HEK293 (cell line): ENCODE results near the gene NCOA3.
A peak's percentile ranks its signal among the peaks of the same experiment; 100 is the strongest.

Source experiments
- CTCF ChIA-PET: fragments of 350-600 bp; formaldehyde crosslinking; extraction: SDS; loops from one replicate; lab custom pipeline; 2021; ENCODE audit warnings: antibody characterized with exemption; lab: Yijun Ruan, JAX
- POLR2A ChIA-PET: fragments of 300-600 bp; formaldehyde crosslinking; extraction: SDS; loops from one replicate; lab custom pipeline; 2020; ENCODE audit warnings: antibody characterized with exemption, inconsistent platforms; lab: Yijun Ruan, JAX
- H3K27ac ChIP-seq: fragments of 200-500 bp; sonication (Bioruptor generic); 2 replicates; pipeline ENCODE4 v1.5.1; 2014; ENCODE audit warnings: low read depth, low read length, control low read depth, inconsistent platforms; ENCODE audit errors: extremely low read depth
- H3K36me3 ChIP-seq, 2 experiments: fragments of 200-500 bp in 1 of 2; sonication (Bioruptor generic) in 1 of 2; 1 replicate in 1 of 2; 2 replicates in 1 of 2; pipeline ENCODE4 v1.5.1; 2014 to 2017; ENCODE audit warnings: inconsistent platforms in 2 of 2, low read length in 2 of 2; ENCODE audit not compliant: control insufficient read depth in 2 of 2, insufficient read depth in 1 of 2
- H3K4me1 ChIP-seq: fragments of 200-500 bp; sonication (Bioruptor generic); 2 replicates; pipeline ENCODE4 v1.5.1; 2014; ENCODE audit warnings: mild to moderate bottlenecking, low read length, inconsistent platforms; ENCODE audit not compliant: control insufficient read depth, insufficient read depth
- H3K4me3 ChIP-seq: 2 replicates; pipeline ENCODE4 v1.5.1; 2011; ENCODE audit warnings: low read depth, mild to moderate bottlenecking, control low read depth, low read length, moderate library complexity
- H3K9me3 ChIP-seq: fragments of 200-500 bp; sonication (Bioruptor generic); 2 replicates; pipeline ENCODE4 v1.5.1; 2014; ENCODE audit warnings: low read depth, low read length, inconsistent platforms; ENCODE audit not compliant: control insufficient read depth, insufficient read depth
- KLF1 ChIP-seq: fragments of 450-650 bp; formaldehyde crosslinking; IDR thresholded peaks from 2 replicates; pipeline ENCODE4 v1.5.1; 2016; ENCODE audit warnings: missing biosample characterization, missing genetic modification characterization
- SCRT1 ChIP-seq: fragments of 450-650 bp; formaldehyde crosslinking; IDR thresholded peaks from 2 replicates; pipeline ENCODE4 v1.5.1; 2016; ENCODE audit warnings: missing biosample characterization, missing genetic modification characterization, borderline replicate concordance
- SCRT2 ChIP-seq: fragments of 450-650 bp; formaldehyde crosslinking; IDR thresholded peaks from 2 replicates; pipeline ENCODE4 v1.5.1; 2016; ENCODE audit warnings: missing biosample characterization, missing genetic modification characterization
- ZFP37 ChIP-seq: fragments of 450-650 bp; formaldehyde crosslinking; IDR thresholded peaks from 2 replicates; pipeline ENCODE4 v1.5.1; 2016; ENCODE audit warnings: missing biosample characterization, missing genetic modification characterization
- ZNF146 ChIP-seq: fragments of 450-650 bp; formaldehyde crosslinking; IDR thresholded peaks from 2 replicates; pipeline ENCODE4 v1.5.1; 2016; ENCODE audit warnings: missing biosample characterization, missing genetic modification characterization
- ZNF341 ChIP-seq: fragments of 450-650 bp; formaldehyde crosslinking; IDR thresholded peaks from 2 replicates; pipeline ENCODE4; 2016; ENCODE audit warnings: low read depth, missing biosample characterization, missing genetic modification characterization
- ZNF423 ChIP-seq: fragments of 450-650 bp; formaldehyde crosslinking; IDR thresholded peaks from 2 replicates; pipeline ENCODE4 v1.5.1; 2016; ENCODE audit warnings: missing biosample characterization, missing genetic modification characterization
- ZNF426 ChIP-seq: fragments of 450-650 bp; formaldehyde crosslinking; IDR thresholded peaks from 2 replicates; pipeline ENCODE4 v1.5.1; 2017; ENCODE audit warnings: missing biosample characterization, missing genetic modification characterization, mild to moderate bottlenecking, inconsistent platforms, moderate library complexity
- ZNF561 ChIP-seq: fragments of 450-650 bp; IDR thresholded peaks from 2 replicates; pipeline ENCODE4 v1.5.1; 2018; ENCODE audit warnings: missing biosample characterization, missing genetic modification characterization, borderline replicate concordance
- ZNF571 ChIP-seq: fragments of 450-650 bp; formaldehyde crosslinking; IDR thresholded peaks from 2 replicates; pipeline ENCODE4 v1.5.0; 2017; ENCODE audit warnings: missing biosample characterization, missing genetic modification characterization
- ZNF600 ChIP-seq: fragments of 450-650 bp; formaldehyde crosslinking; IDR thresholded peaks from 2 replicates; pipeline ENCODE4 v1.5.1; 2016; ENCODE audit warnings: missing biosample characterization, missing genetic modification characterization
- ZNF610 ChIP-seq: fragments of 450-650 bp; formaldehyde crosslinking; IDR thresholded peaks from 2 replicates; pipeline ENCODE4 v1.5.1; 2016; ENCODE audit warnings: missing biosample characterization, missing genetic modification characterization, borderline replicate concordance
- ZNF621 ChIP-seq: fragments of 450-650 bp; formaldehyde crosslinking; IDR thresholded peaks from 2 replicates; pipeline ENCODE4 v1.5.1; 2017; ENCODE audit warnings: missing biosample characterization, missing genetic modification characterization
- ZNF654 ChIP-seq: fragments of 450-650 bp; formaldehyde crosslinking; IDR thresholded peaks from 2 replicates; pipeline ENCODE4 v1.5.1; 2016; ENCODE audit warnings: low read depth, missing biosample characterization, missing genetic modification characterization
- ZXDB ChIP-seq: fragments of 450-650 bp; formaldehyde crosslinking; IDR thresholded peaks from 2 replicates; pipeline ENCODE4 v1.5.1; 2016; ENCODE audit warnings: missing biosample characterization, missing genetic modification characterization
- TF ChIP-seq, protein P1 (sequence below): fragments of 450-650 bp; formaldehyde crosslinking; IDR thresholded peaks from 2 replicates; pipeline ENCODE4 v1.5.1; 2016; ENCODE audit warnings: missing biosample characterization, missing genetic modification characterization
- TF ChIP-seq, protein P2 (sequence below): fragments of 450-650 bp; formaldehyde crosslinking; IDR thresholded peaks from 2 replicates; pipeline ENCODE4 v1.5.1; 2016; ENCODE audit warnings: missing biosample characterization, missing genetic modification characterization, borderline replicate concordance

The NCOA3 gene

DNA sequence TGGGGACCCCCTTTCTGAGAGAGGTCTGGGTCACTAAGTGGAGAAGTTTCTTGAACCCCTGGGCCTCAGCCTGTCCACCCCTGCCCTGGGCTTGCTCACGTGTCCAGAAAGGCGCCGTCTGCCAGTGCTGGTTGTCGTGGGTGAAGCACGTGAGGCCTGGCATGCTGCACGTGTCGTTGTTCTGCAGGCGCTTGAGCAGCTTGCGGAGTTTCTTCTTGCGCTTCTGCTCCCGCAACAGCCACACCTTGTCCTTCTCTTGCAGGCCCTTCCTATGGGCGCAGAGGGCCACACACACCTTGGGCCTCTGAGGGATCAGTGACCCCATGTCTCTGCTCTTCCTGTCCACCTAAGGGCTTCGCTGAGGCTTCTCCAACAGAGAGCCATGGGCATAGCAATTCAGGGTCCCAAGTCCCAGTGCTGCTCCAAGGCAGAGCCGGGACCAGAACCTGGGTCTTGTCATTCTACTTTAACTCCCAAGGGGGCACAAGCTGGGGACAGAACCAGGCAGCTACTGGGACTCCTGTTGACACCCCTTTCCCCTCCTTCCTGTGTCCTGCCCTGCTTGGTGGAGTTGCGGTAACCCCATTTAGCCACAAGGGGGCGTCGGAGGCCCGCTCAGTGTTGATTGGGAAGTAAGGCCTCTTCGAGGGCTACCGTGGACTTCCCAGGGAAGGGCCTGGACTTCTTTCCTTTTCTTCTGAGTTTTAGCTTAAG is 161.8 kb downstream of the NCOA3 start:
- no peaks in the 10 kb centered on the region for H3K4me1 ChIP-seq
- no peak overlapping the region for H3K4me3 ChIP-seq
- H3K36me3 ChIP-seq = peaks cover 0 to 60% of the 10 kb centered on the region in 2 experiments; a peak in 1 of 3 replicates
- TF ChIP-seq, protein P1, sequence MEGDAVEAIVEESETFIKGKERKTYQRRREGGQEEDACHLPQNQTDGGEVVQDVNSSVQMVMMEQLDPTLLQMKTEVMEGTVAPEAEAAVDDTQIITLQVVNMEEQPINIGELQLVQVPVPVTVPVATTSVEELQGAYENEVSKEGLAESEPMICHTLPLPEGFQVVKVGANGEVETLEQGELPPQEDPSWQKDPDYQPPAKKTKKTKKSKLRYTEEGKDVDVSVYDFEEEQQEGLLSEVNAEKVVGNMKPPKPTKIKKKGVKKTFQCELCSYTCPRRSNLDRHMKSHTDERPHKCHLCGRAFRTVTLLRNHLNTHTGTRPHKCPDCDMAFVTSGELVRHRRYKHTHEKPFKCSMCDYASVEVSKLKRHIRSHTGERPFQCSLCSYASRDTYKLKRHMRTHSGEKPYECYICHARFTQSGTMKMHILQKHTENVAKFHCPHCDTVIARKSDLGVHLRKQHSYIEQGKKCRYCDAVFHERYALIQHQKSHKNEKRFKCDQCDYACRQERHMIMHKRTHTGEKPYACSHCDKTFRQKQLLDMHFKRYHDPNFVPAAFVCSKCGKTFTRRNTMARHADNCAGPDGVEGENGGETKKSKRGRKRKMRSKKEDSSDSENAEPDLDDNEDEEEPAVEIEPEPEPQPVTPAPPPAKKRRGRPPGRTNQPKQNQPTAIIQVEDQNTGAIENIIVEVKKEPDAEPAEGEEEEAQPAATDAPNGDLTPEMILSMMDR (tag by site-specific recombination) = peak; percentile 87
- TF ChIP-seq ZNF600 (tag by site-specific recombination) (0 out of 2 replicates have a peak, but pooled peaks have one; percentile 20), ZNF654 (peak; percentile 86), ZNF610 (no peak), ZNF621 (tag by site-specific recombination) (no peak), ZNF561 (tag by site-specific recombination) (0 out of 2 replicates have a peak, but pooled peaks have one; percentile 18), SCRT2 (tag by site-specific recombination) (peak; percentile 62), SCRT1 (tag by site-specific recombination) (0 out of 2 replicates have a peak, but pooled peaks have one; percentile 22)
- H3K9me3 ChIP-seq = no peaks in the 10 kb centered on the region
- ChIA-PET POLR2A (no interaction called here), CTCF (interaction anchor here (0.6 to 5.1 kb wide), 33 partner anchors 11 to 1186 kb away, joined by 3 to 42 read pairs (median 4); no protein-coding TSS in a partner anchor)
- no peak overlapping the region for H3K27ac ChIP-seq

DNA sequence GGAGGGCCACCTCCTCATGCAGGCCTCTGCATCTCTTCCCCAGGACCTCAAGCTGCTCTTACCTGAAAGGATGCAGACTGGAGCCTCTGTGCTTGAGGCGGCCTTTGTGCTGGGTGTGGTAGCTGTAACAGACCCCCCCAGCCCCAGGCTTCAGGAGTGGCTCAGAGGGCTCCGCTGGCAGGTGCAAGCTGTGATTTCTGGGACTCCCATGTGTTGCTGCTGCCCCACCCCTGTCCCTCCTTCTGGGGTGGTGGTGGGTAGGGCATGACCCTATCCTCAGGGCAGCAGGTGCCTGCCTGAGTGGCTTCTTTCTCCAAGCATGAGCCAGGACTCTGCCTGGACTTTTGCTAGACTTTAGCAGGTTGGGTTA is 162.4 kb downstream of the NCOA3 start:
- Histone ChIP-seq H3K27ac (no peak overlapping the region), H3K4me3 (no peak overlapping the region), H3K4me1 (no peaks in the 10 kb centered on the region), H3K36me3 (peaks cover 0 to 57% of the 10 kb centered on the region in 2 experiments; a peak in 1 of 3 replicates), H3K9me3 (no peaks in the 10 kb centered on the region)
- TF ChIP-seq SCRT2 (tag by site-specific recombination) (no peak), KLF1 (tag by site-specific recombination) (0 out of 2 replicates have a peak, but pooled peaks have one; percentile 18)
- POLR2A ChIA-PET = interaction anchor here (1.1 kb wide), 1 partner anchor 956 kb away, joined by 3 read pairs; no protein-coding TSS in a partner anchor
- CTCF ChIA-PET = interaction anchor here (0.6 to 5.1 kb wide), 32 partner anchors 10 to 1185 kb away, joined by 3 to 42 read pairs (median 4); no protein-coding TSS in a partner anchor

DNA sequence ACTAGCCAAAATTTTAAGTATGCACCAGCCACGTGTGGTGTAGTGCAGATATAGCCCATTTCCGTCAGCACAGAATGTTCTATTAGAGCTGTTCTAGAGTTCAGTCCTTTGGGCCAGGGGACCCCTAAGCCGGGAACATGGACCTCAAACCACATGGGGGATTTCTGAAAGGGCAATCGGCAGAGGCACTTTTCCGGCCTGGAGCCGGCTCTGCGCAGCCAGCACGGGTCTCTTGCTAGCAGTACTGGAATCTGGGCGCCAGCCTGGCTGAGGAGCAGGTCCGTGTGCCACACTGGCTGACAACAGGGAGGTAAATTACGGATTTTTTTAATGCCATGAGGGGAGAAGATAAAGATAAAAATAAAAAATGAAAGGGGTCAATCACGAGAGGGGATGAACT is 163.1 kb downstream of the NCOA3 start:
- no peaks in the 10 kb centered on the region for H3K9me3 ChIP-seq
- no peak overlapping the region for H3K4me3 ChIP-seq
- peaks cover 0 to 50% of the 10 kb centered on the region in 2 experiments; a peak in 1 of 3 replicates for H3K36me3 ChIP-seq
- POLR2A ChIA-PET = interaction anchor here (1.1 kb wide), 1 partner anchor 956 kb away, joined by 3 read pairs; no protein-coding TSS in a partner anchor
- TF ChIP-seq ZNF146 (tag by site-specific recombination) (no peak), KLF1 (tag by site-specific recombination) (no peak), ZNF423 (no peak), ZNF341 (no peak), ZXDB (tag by site-specific recombination) (no peak), ZFP37 (tag by site-specific recombination) (no peak)
- no peak overlapping the region for H3K27ac ChIP-seq
- H3K4me1 ChIP-seq = no peaks in the 10 kb centered on the region
- CTCF ChIA-PET = interaction anchor here (0.9 to 5.1 kb wide), 10 partner anchors 10 to 956 kb away, joined by 3 to 42 read pairs (median 4); no protein-coding TSS in a partner anchor

DNA sequence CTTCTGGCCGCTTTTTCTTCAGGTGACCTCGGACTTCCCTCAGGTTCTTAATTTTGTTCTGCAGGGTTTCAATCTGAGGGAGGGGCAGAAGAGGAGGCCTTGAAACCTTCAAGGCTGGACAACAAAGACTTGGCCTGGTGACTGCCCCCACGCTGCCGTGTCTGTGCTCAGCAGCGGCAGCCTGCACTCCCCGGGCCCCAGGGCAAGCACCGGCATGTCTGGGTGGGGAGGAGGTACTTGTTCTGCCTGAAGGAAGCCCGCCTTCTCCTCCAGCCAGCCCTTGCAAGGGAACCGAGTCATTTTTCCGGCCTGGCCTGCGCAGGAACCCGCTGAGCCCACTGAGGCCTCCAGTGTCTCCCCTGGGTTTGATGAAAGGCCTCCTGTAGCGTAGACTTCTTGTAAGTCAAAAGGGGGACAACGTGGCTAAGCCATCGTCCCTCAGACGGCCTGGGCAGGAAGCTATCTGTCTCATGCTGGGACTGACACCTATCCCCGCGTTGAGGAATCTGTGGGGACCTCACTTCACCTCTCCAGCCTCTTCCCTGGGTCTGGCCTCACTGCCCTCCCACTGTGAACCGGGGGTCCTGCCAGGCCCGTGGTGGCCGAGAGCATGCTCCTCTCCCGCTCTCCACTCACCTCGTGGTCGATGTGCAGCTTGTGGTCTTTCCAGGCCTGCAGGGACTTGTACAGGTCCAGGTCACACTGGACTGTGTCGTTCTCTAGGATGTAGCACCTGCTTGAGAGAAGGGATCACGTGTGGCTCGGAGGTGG is 163.7 kb downstream of the NCOA3 start:
- ChIA-PET CTCF (interaction anchor here (2.0 to 5.1 kb wide), 2 partner anchors 15 to 956 kb away, joined by 10 to 42 read pairs; no protein-coding TSS in a partner anchor), POLR2A (interaction anchor here (1.1 kb wide), 1 partner anchor 955 kb away, joined by 3 read pairs; no protein-coding TSS in a partner anchor)
- Histone ChIP-seq H3K9me3 (no peaks in the 10 kb centered on the region), H3K4me3 (no peak overlapping the region), H3K27ac (no peak overlapping the region), H3K36me3 (peaks cover 0 to 45% of the 10 kb centered on the region in 2 experiments; a peak in 2 of 3 replicates), H3K4me1 (no peaks in the 10 kb centered on the region)
- TF ChIP-seq ZNF426 (no peak), ZNF571 (tag by site-specific recombination) (no peak)
- TF ChIP-seq, protein P2, sequence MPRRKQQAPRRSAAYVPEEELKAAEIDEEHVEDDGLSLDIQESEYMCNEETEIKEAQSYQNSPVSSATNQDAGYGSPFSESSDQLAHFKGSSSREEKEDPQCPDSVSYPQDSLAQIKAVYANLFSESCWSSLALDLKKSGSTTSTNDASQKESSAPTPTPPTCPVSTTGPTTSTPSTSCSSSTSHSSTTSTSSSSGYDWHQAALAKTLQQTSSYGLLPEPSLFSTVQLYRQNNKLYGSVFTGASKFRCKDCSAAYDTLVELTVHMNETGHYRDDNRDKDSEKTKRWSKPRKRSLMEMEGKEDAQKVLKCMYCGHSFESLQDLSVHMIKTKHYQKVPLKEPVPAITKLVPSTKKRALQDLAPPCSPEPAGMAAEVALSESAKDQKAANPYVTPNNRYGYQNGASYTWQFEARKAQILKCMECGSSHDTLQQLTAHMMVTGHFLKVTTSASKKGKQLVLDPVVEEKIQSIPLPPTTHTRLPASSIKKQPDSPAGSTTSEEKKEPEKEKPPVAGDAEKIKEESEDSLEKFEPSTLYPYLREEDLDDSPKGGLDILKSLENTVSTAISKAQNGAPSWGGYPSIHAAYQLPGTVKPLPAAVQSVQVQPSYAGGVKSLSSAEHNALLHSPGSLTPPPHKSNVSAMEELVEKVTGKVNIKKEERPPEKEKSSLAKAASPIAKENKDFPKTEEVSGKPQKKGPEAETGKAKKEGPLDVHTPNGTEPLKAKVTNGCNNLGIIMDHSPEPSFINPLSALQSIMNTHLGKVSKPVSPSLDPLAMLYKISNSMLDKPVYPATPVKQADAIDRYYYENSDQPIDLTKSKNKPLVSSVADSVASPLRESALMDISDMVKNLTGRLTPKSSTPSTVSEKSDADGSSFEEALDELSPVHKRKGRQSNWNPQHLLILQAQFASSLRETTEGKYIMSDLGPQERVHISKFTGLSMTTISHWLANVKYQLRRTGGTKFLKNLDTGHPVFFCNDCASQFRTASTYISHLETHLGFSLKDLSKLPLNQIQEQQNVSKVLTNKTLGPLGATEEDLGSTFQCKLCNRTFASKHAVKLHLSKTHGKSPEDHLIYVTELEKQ = no peak
